HepG2 (cell line): Measurements from ENCODE around the gene FXYD5. TPM values are rescaled to one million over a fixed set of nuclear protein-coding genes. Genes with fewer than 3 reads are reported as not detected.

Experiments
- ATAC-seq: fragments of 200-7000 bp; cut with Tn5 transposase; 3 replicates; pipeline ENCODE4 v1.9.1; 2020; ENCODE audit warnings: mild to moderate bottlenecking, moderate library complexity
- BruUV-seq: library from RNA; stranded (reverse); fragments of 400-500 nt; replicated peaks from 2 replicates; lab custom pipeline; 2021; lab: Mats Ljungman, UMichigan
- CTCF ChIA-PET: fragments of 300-600 bp; formaldehyde crosslinking; extraction: SDS; loops from one replicate; lab custom pipeline; 2021; ENCODE audit warnings: low total read pairs, inconsistent platforms, low intra/inter-chr PET ratio; lab: Yijun Ruan, JAX
- POLR2A ChIA-PET: fragments of 350-600 bp; sonication (Branson Sonifier 250); formaldehyde crosslinking; loops from one replicate; lab custom pipeline; 2020; ENCODE audit warnings: antibody characterized with exemption, inconsistent platforms; lab: Yijun Ruan, JAX
- DNase-seq: peaks from one replicate; pipeline ENCODE4 v3.0.0-alpha.2; 2015; ENCODE audit warnings: low spot score
- FAIRE-seq: peaks from 3 replicates; lab custom pipeline; 2011; peaks lifted over from hg19 to GRCh38; lab: Jason Lieb, UNC
- H2AFZ ChIP-seq: one replicate; pipeline ENCODE4 v1.6.1; 2011; ENCODE audit warnings: low read length, inconsistent platforms
- H3K27ac ChIP-seq: fragments of 300-600 bp; 3 replicates; pipeline ENCODE4 v1.8.0; 2011; ENCODE audit warnings: mixed run types, mild to moderate bottlenecking, mixed read lengths, low read length, inconsistent platforms; ENCODE audit not compliant: insufficient read depth; ENCODE audit errors: extremely low read length
- H3K27me3 ChIP-seq, 2 experiments: fragments of 200-600 bp in 1 of 2; 2 replicates in 1 of 2; 3 replicates in 1 of 2; pipeline versions ENCODE4 v1.6.0 to v1.8.0; 2011; ENCODE audit warnings: low read length in 2 of 2, mild to moderate bottlenecking in 2 of 2, moderate library complexity in 2 of 2, inconsistent platforms in 1 of 2; ENCODE audit not compliant: insufficient read depth in 2 of 2, control insufficient read depth in 1 of 2
- H3K36me3 ChIP-seq, 2 experiments: fragments of 200-600 bp in 1 of 2; replicated peaks in 1 of 2; 2 replicates in 1 of 2; 3 replicates in 1 of 2; pipeline versions ENCODE4 v1.5.1 to v1.8.0; 2011; ENCODE audit warnings: low read length in 2 of 2, inconsistent platforms in 1 of 2; ENCODE audit not compliant: insufficient read depth in 2 of 2, control insufficient read depth in 1 of 2
- H3K4me1 ChIP-seq: 2 replicates; pipeline ENCODE4 v1.5.1; 2012; ENCODE audit warnings: low read length, inconsistent platforms; ENCODE audit not compliant: insufficient read depth
- H3K4me2 ChIP-seq: 2 replicates; pipeline ENCODE4 v1.6.0; 2011; ENCODE audit warnings: low read depth, low read length, inconsistent platforms
- H3K4me3 ChIP-seq, 3 experiments: fragments of 200-600 bp in 1 of 3; sonication (generic), shearing (Covaris generic) in 1 of 3; replicated peaks in 1 of 3; 2 replicates each; pipeline ENCODE4 v1.5.1; 2011 to 2016; ENCODE audit warnings: low read length in 3 of 3, inconsistent platforms in 2 of 3, low read depth in 2 of 3, mild to moderate bottlenecking in 2 of 3, control low read depth in 1 of 3, mixed read lengths in 1 of 3; ENCODE audit not compliant: insufficient read depth in 1 of 3
- H3K79me2 ChIP-seq: one replicate; pipeline ENCODE4 v1.6.1; 2011; ENCODE audit warnings: low read length, inconsistent platforms; ENCODE audit not compliant: insufficient read depth
- H3K9ac ChIP-seq: 2 replicates; pipeline ENCODE4 v1.6.0; 2011; ENCODE audit warnings: mild to moderate bottlenecking, low read depth, low read length, inconsistent platforms; ENCODE audit not compliant: insufficient read depth
- H3K9me3 ChIP-seq: 2 replicates; pipeline ENCODE4 v1.5.1; 2012; ENCODE audit warnings: mild to moderate bottlenecking, low read length
- H4K20me1 ChIP-seq: 2 replicates; pipeline ENCODE4 v1.6.0; 2011; ENCODE audit warnings: inconsistent platforms, mild to moderate bottlenecking, low read length, moderate library complexity; ENCODE audit not compliant: insufficient read depth
- ATF4 ChIP-seq, 2 experiments: fragments of 450-650 bp in 1 of 2; sonication (generic) in 1 of 2; formaldehyde crosslinking; IDR thresholded peaks; 2 replicates each; pipeline versions ENCODE4 v1.5.0 to v1.8.0; 2020 to 2022; ENCODE audit warnings: mild to moderate bottlenecking in 1 of 2, missing genetic modification reagents in 1 of 2
- CAMTA2 ChIP-seq: sonication (generic); formaldehyde crosslinking; IDR thresholded peaks from 2 replicates; pipeline ENCODE4 v1.4.0; 2020; ENCODE audit warnings: mild to moderate bottlenecking, missing genetic modification reagents, borderline replicate concordance
- CCDC6 ChIP-seq: sonication (generic); formaldehyde crosslinking; IDR thresholded peaks from 2 replicates; pipeline ENCODE4 v1.8.1; 2022; ENCODE audit warnings: mild to moderate bottlenecking, missing genetic modification reagents, moderate library complexity
- CHCHD3 ChIP-seq: sonication (generic); formaldehyde crosslinking; IDR thresholded peaks from 2 replicates; pipeline ENCODE4 v1.8.0; 2022; ENCODE audit warnings: mild to moderate bottlenecking, missing genetic modification reagents, moderate library complexity
- CTCF ChIP-seq: sonication (generic); formaldehyde crosslinking; IDR thresholded peaks from 2 replicates; pipeline ENCODE4 v1.5.0; 2020; ENCODE audit warnings: mild to moderate bottlenecking, missing genetic modification reagents, moderate library complexity
- FOXM1 ChIP-seq: sonication (generic); formaldehyde crosslinking; IDR thresholded peaks from 2 replicates; pipeline ENCODE4 v1.5.0; 2020; ENCODE audit warnings: missing genetic modification reagents
- JUND ChIP-seq: sonication (generic); formaldehyde crosslinking; IDR thresholded peaks from 2 replicates; pipeline ENCODE4 v1.8.0; 2022; ENCODE audit warnings: mild to moderate bottlenecking, missing genetic modification reagents
- MATR3 ChIP-seq: sonication (generic); formaldehyde crosslinking; IDR thresholded peaks from 2 replicates; pipeline ENCODE4 v1.4.0; 2020; ENCODE audit warnings: missing genetic modification reagents
- REL ChIP-seq: sonication (generic); formaldehyde crosslinking; conservative IDR thresholded peaks from 2 replicates; pipeline ENCODE4 v1.8.0; 2022; ENCODE audit warnings: mild to moderate bottlenecking, missing genetic modification reagents, moderate library complexity
- SMAD9 ChIP-seq: sonication (generic); formaldehyde crosslinking; IDR thresholded peaks from 2 replicates; pipeline ENCODE4 v1.5.1; 2020; ENCODE audit warnings: mild to moderate bottlenecking, missing genetic modification reagents
- STAG1 ChIP-seq: sonication (generic); formaldehyde crosslinking; IDR thresholded peaks from 2 replicates; pipeline ENCODE4 v1.4.0; 2020; ENCODE audit warnings: missing genetic modification reagents
- ZNF788 ChIP-seq: sonication (generic); formaldehyde crosslinking; IDR thresholded peaks from 2 replicates; pipeline ENCODE4 v1.5.0; 2020; ENCODE audit warnings: mild to moderate bottlenecking, missing genetic modification reagents, borderline replicate concordance
- WGBS: methylation state at CpG from one replicate; pipeline ENCODE4 v1.1.6; 2017; ENCODE audit warnings: low lambda C conversion rate; 5-methylcytosine and 5-hydroxymethylcytosine counted together
- in situ Hi-C: cut with HindIII; loops from 2 replicates; pipeline ENCODE4 v1.10.0; 2017; ENCODE audit warnings: low pct_unique_long_range_greater_than_20kb; ENCODE audit not compliant: extremely low pct_ligation_motif_present
- intact Hi-C: fragments of 100-400 bp; cut with micrococcal nuclease; formaldehyde crosslinking; loops from one replicate; pipeline ENCODE4 v1.10.0; 2022; ENCODE audit not compliant: unreplicated experiment
- polyA plus RNA-seq, 8 experiments: library from polyadenylated mRNA; depleted of rRNA in 3 of 8; stranded (reverse) in 7 of 8; unstranded in 1 of 8; fragments of >200 nt; fragmentation: Illumina TruSeq in 4 of 8; extraction: Trizol in 4 of 8; gene quantifications; 2 replicates each; pipeline versions ENCODE4 v1.2.1 to v1.2.3, GENCODE V29; 2011 to 2016; ENCODE audit warnings: low read depth in 4 of 8, missing spikeins in 1 of 8, mixed read lengths in 1 of 8; ENCODE audit not compliant: insufficient read depth in 1 of 8
- total RNA-seq, 5 experiments: library from RNA; depleted of rRNA; stranded (reverse); fragments of >200 nt; fragmentation: Illumina TruSeq; extraction: Trizol; gene quantifications; 2 replicates each; pipeline ENCODE4 v1.2.3, GENCODE V29; 2016; ENCODE audit warnings: low read depth in 1 of 5
- TF ChIP-seq, protein P1 (sequence below): sonication (generic); formaldehyde crosslinking; IDR thresholded peaks from 2 replicates; pipeline ENCODE4 v1.5.0; 2020; ENCODE audit warnings: missing genetic modification reagents, mild to moderate bottlenecking, borderline replicate concordance
- TF ChIP-seq, protein P2 (sequence below): sonication (generic); formaldehyde crosslinking; IDR thresholded peaks from 2 replicates; pipeline ENCODE4 v1.4.0; 2020; ENCODE audit warnings: mild to moderate bottlenecking, missing genetic modification reagents, borderline replicate concordance
- TF ChIP-seq, protein P3 (sequence below): sonication (generic); IDR thresholded peaks from 2 replicates; pipeline ENCODE4 v1.6.1; 2016; ENCODE audit warnings: low read depth, borderline replicate concordance

Gene FXYD5
- total and polyA plus RNA-seq, 2 of the 13 experiments (the other 11 are each of a cell fraction or from before 2014, with no cell fraction given): 0.65 TPM; not detected in 1

DNA sequence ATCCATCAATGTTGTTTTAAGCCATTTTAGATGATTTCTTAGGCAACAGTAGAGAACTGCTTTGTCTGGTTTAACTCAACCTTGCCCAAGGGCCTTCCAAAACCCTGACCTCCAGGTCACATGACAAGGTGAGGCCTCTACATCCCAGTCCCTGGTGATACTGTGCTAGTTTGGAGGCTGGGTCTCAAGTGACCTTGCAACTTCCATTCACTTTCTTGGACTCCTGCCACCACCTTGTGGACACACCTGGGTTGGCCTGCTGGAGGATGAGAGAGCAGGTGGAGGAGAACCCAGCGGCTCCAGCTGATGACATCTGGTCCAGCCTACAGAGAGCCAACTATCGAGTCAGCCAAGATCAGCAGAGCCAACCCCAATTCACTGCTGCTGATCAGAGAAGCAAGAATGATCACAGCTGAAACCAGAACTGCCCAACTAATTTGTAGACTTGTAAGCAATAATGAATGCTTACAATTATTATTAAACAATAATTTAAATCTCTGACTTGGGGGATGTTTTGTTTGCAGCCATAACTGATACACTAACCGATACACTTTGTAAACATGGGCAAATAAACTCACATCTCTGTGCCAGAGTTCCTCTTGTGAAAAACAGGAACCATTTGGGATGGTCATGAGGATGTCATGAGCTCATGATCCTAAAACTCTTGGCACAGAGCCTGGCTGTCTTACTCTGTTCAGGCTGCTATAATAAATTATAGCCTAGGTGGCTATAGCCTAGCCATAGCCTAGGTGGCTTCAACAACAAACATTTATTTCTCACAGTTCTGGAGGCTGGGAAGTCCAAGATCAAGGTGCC lies 62.5 kb downstream of the FXYD5 start:
- no peak for DNase-seq
- Histone ChIP-seq H2AFZ (no peak overlapping the region), H3K36me3 (no peaks in the 10 kb centered on the region), H3K9me3 (no peaks in the 10 kb centered on the region), H3K4me1 (peaks cover 16% of the 10 kb centered on the region), H3K27me3 (no peaks in the 10 kb centered on the region), H3K27ac (no peak overlapping the region), H3K9ac (no peak overlapping the region), H3K4me2 (no peak overlapping the region), H4K20me1 (no peaks in the 10 kb centered on the region), H3K4me3 (no peak overlapping the region), H3K79me2 (no peaks in the 10 kb centered on the region)
- POLR2A ChIA-PET: no interaction called here
- no TSS peak for BruUV-seq
- no peak for FAIRE-seq
- CTCF ChIA-PET: no interaction called here
- intact Hi-C loops (no loop called here), in situ Hi-C loops (no loop called here)
- no peak; the same call in 2 of the 3 replicates for ATAC-seq
- 30% methylated on average over 2 of the region's 3 CpGs for WGBS
- TF ChIP-seq JUND (CRISPR knock-in tag) (no peak), STAG1 (peak; percentile 62), FOXM1 (CRISPR knock-in tag) (no peak), CCDC6 (no peak), CHCHD3 (CRISPR knock-in tag) (no peak), REL (CRISPR knock-in tag) (no peak), CTCF (peak; percentile 63), ATF4 (CRISPR knock-in tag; IDR thresholded peaks at IDR 0.05) (no peak), MATR3 (CRISPR knock-in tag) (no peak), SMAD9 (CRISPR knock-in tag) (no peak), CAMTA2 (CRISPR knock-in tag) (no peak), ZNF788 (CRISPR knock-in tag) (no peak)
- TF ChIP-seq, protein P1, sequence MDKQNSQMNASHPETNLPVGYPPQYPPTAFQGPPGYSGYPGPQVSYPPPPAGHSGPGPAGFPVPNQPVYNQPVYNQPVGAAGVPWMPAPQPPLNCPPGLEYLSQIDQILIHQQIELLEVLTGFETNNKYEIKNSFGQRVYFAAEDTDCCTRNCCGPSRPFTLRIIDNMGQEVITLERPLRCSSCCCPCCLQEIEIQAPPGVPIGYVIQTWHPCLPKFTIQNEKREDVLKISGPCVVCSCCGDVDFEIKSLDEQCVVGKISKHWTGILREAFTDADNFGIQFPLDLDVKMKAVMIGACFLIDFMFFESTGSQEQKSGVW (CRISPR knock-in tag): no peak
- TF ChIP-seq, protein P2, sequence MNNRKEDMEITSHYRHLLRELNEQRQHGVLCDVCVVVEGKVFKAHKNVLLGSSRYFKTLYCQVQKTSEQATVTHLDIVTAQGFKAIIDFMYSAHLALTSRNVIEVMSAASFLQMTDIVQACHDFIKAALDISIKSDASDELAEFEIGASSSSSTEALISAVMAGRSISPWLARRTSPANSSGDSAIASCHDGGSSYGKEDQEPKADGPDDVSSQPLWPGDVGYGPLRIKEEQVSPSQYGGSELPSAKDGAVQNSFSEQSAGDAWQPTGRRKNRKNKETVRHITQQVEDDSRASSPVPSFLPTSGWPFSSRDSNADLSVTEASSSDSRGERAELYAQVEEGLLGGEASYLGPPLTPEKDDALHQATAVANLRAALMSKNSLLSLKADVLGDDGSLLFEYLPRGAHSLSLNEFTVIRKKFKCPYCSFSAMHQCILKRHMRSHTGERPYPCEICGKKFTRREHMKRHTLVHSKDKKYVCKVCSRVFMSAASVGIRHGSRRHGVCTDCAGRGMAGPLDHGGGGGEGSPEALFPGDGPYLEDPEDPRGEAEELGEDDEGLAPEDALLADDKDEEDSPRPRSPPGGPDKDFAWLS (CRISPR knock-in tag): no peak
- TF ChIP-seq, protein P3, sequence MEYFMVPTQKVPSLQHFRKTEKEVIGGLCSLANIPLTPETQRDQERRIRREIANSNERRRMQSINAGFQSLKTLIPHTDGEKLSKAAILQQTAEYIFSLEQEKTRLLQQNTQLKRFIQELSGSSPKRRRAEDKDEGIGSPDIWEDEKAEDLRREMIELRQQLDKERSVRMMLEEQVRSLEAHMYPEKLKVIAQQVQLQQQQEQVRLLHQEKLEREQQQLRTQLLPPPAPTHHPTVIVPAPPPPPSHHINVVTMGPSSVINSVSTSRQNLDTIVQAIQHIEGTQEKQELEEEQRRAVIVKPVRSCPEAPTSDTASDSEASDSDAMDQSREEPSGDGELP: no peak
